ENCODE data around the gene ADAMTS14. TPM values are rescaled to one million over a fixed set of nuclear protein-coding genes. Genes with fewer than 3 reads are reported as not detected.
A peak's percentile ranks its signal among the peaks of the same experiment; 100 is the strongest.

The ADAMTS14 gene
- total RNA-seq, 1 experiment from 2014 or later = 0.91 TPM

DNA sequence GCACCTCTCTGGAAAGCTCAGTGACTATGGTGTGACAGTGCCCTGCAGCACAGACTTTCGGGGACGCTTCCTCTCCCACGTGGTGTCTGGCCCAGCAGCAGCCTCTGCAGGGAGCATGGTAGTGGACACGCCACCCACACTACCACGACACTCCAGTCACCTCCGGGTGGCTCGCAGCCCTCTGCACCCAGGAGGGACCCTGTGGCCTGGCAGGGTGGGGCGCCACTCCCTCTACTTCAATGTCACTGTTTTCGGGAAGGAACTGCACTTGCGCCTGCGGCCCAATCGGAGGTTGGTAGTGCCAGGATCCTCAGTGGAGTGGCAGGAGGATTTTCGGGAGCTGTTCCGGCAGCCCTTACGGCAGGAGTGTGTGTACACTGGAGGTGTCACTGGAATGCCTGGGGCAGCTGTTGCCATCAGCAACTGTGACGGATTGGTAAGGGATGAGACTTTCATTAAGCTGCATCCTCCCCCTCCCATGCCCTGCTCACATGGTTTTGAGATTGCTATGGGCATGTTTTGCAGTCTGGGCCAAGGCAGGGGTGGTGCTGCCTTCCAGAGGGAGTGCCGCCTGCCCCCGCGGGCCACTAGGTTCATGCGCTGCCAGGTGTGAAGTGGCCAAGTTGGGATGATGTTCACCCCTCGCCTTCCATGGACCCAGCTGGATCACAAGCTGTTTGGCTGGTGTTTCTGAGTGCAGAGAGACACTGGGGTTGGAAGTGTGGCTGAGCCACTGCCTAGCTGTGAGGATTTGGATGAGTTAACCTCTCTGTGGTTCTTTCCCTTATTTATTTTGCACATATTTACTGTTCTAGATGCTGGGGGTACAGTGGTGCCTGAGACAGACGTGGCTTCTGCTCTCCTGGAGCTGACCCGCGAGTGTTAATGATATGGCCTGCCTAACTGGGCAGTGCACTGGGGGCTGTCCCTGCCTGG, 2.5 kb downstream of the ADAMTS14 start:
- POLR2A ChIA-PET (ENCODE audit: unreplicated experiment) = no interaction called here

DNA sequence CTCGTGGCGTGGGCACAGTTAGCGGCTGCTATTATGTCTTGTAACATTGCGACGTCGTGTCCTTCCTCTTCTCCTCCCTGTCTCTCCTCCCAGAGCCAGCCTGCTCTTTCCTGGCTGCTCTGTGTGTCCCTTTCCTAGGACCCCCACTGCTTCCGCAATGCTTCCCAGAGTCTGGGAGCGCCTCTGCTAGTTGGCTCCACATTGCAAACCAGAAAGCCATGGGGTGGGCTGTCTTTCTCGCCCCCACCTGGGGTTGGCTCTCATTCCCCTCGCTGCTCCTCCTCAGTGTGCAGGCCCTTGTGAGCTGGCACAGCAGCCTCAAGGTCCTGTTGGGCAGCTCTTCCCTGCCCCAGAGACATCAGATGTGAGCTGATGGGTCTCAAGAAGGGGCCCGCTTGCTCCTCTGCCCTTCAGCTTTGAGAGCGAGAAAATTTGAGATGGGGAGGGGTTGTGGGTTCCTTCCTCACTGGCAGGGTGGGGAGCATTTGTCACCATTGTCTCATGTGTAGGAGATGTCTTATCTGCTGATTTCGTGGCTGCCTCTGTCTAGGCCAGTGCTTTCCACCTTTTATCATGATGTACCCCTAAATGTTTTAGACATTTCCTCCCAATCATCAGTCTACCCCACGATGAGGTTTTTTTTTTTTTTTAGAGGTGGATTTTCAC, 3.3 kb downstream of the ADAMTS14 start:
- H3K4me3 ChIP-seq (ENCODE audit: low read length) = no peak overlapping the region
- no peaks in the 10 kb centered on the region for H4K20me1 ChIP-seq (ENCODE audit: low read length)
- TF ChIP-seq, protein P1, sequence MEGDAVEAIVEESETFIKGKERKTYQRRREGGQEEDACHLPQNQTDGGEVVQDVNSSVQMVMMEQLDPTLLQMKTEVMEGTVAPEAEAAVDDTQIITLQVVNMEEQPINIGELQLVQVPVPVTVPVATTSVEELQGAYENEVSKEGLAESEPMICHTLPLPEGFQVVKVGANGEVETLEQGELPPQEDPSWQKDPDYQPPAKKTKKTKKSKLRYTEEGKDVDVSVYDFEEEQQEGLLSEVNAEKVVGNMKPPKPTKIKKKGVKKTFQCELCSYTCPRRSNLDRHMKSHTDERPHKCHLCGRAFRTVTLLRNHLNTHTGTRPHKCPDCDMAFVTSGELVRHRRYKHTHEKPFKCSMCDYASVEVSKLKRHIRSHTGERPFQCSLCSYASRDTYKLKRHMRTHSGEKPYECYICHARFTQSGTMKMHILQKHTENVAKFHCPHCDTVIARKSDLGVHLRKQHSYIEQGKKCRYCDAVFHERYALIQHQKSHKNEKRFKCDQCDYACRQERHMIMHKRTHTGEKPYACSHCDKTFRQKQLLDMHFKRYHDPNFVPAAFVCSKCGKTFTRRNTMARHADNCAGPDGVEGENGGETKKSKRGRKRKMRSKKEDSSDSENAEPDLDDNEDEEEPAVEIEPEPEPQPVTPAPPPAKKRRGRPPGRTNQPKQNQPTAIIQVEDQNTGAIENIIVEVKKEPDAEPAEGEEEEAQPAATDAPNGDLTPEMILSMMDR (conservative IDR thresholded peaks at IDR 0.05; ENCODE audit: low read depth, low read length) = no peak
- TF ChIP-seq EZH2 (IDR thresholded peaks at IDR 0.05; ENCODE audit: low read length, unreplicated experiment) (no peak), EZH2phosphoT487 (IDR thresholded peaks at IDR 0.05; ENCODE audit: borderline replicate concordance, low read length) (no peak)
- intact Hi-C loops (cut with micrococcal nuclease) = no loop called here
- no peaks in the 10 kb centered on the region for H3K9me2 ChIP-seq (replicated peaks; ENCODE audit: low read length)
- no peaks in the 10 kb centered on the region for H3K9me3 ChIP-seq (ENCODE audit: low read length)
- H2AFZ ChIP-seq (ENCODE audit: low read length) = no peak overlapping the region
- no peak overlapping the region for H3K4me2 ChIP-seq (ENCODE audit: low read length)
- no peak for DNase-seq
- H3K79me2 ChIP-seq (ENCODE audit: low read length) = no peaks in the 10 kb centered on the region
- CTCF ChIA-PET = no interaction called here
- no peaks in the 10 kb centered on the region for H3F3A ChIP-seq (ENCODE audit: low read length, unreplicated experiment)
- H3K27ac ChIP-seq (ENCODE audit: low read length) = no peak overlapping the region
- no peak overlapping the region for H3K9ac ChIP-seq (ENCODE audit: low read length)
- BruUV-seq (replicated peaks) = no TSS peak
- POLR2A ChIA-PET (ENCODE audit: unreplicated experiment) = no interaction called here
- H3K27me3 ChIP-seq (ENCODE audit: low read length) = no peaks in the 10 kb centered on the region
- no peaks in the 10 kb centered on the region for H3K36me3 ChIP-seq (ENCODE audit: low read depth, low read length)
- peaks cover 21% of the 10 kb centered on the region for H3K4me1 ChIP-seq (ENCODE audit: insufficient read depth, low read length)
- ATAC-seq = no peak

More for the DNA sequence above, 2.5 kb downstream of the ADAMTS14 start:
- H3K36me3 ChIP-seq (ENCODE audit: low read depth, low read length) = no peaks in the 10 kb centered on the region
- H3K9me2 ChIP-seq (replicated peaks; ENCODE audit: low read length) = no peaks in the 10 kb centered on the region
- H4K20me1 ChIP-seq (ENCODE audit: low read length) = no peaks in the 10 kb centered on the region
- ATAC-seq (no peak), DNase-seq (no peak)
- H3K79me2 ChIP-seq (ENCODE audit: low read length) = no peaks in the 10 kb centered on the region
- no peak overlapping the region for H3K9ac ChIP-seq (ENCODE audit: low read length)
- no peak overlapping the region for H2AFZ ChIP-seq (ENCODE audit: low read length)
- TF ChIP-seq, protein P1 (conservative IDR thresholded peaks at IDR 0.05; ENCODE audit: low read depth, low read length) = no peak
- TF ChIP-seq EZH2 (IDR thresholded peaks at IDR 0.05; ENCODE audit: low read length, unreplicated experiment) (no peak), EZH2phosphoT487 (IDR thresholded peaks at IDR 0.05; ENCODE audit: borderline replicate concordance, low read length) (no peak)
- H3K4me2 ChIP-seq (ENCODE audit: low read length) = no peak overlapping the region
- H3K27me3 ChIP-seq (ENCODE audit: low read length) = no peaks in the 10 kb centered on the region
- no peaks in the 10 kb centered on the region for H3K9me3 ChIP-seq (ENCODE audit: low read length)
- no peaks in the 10 kb centered on the region for H3F3A ChIP-seq (ENCODE audit: low read length, unreplicated experiment)
- H3K27ac ChIP-seq (ENCODE audit: low read length) = 0 out of 2 replicates have a peak overlapping the region, but pooled peaks have one; percentile 42
- CTCF ChIA-PET = no interaction called here
- peaks cover 21% of the 10 kb centered on the region for H3K4me1 ChIP-seq (ENCODE audit: insufficient read depth, low read length)
- H3K4me3 ChIP-seq (ENCODE audit: low read length) = no peak overlapping the region
- intact Hi-C loops (cut with micrococcal nuclease) = no loop called here
- BruUV-seq (replicated peaks) = no TSS peak

Data from PC-3 (cell line).